Activated gamma-delta T cell (primary cell): ENCODE results near the gene BOK.
"Not testable (repeated sequence)": the region's sequence is repeated elsewhere in the genome, so short reads cannot be mapped to it uniquely, and the experiment has no call there.

ENCODE experiments used
- DNase-seq: peaks from one replicate; lab custom pipeline; 2025; lab: John Stamatoyannopoulos, UW

BOK gene

GRCh38 chr2:241556746-241557145 lies 1.8 kb upstream of the BOK start:
- no peak for DNase-seq

- DNase-seq = no peak
Measured at GRCh38 chr2:241559323-241560161, 997 bp downstream of the BOK start.

- DNase-seq = no peak
Measured at GRCh38 chr2:241560162-241560882, 1.8 kb downstream of the BOK start.

GRCh38 chr2:241560883-241561474 lies 2.4 kb downstream of the BOK start:
- DNase-seq = no peak

- DNase-seq = no peak
Measured at GRCh38 chr2:241561832-241562231, 3.3 kb downstream of the BOK start.

GRCh38 chr2:241562269-241562891 lies 3.8 kb downstream of the BOK start:
- DNase-seq = no peak

GRCh38 chr2:241563031-241563507 lies 4.5 kb downstream of the BOK start:
- no peak for DNase-seq

- DNase-seq = no peak
Measured at GRCh38 chr2:241563571-241563980, 5.0 kb downstream of the BOK start.

GRCh38 chr2:241563981-241564595 lies 5.5 kb downstream of the BOK start:
- DNase-seq = no peak

GRCh38 chr2:241564596-241565410 lies 6.3 kb downstream of the BOK start:
- no peak for DNase-seq

GRCh38 chr2:241565411-241565810 lies 6.9 kb downstream of the BOK start:
- DNase-seq = no peak

GRCh38 chr2:241566021-241566420 lies 7.5 kb downstream of the BOK start:
- DNase-seq = not testable (repeated sequence)

GRCh38 chr2:241566468-241566867 lies 7.9 kb downstream of the BOK start:
- no peak for DNase-seq

GRCh38 chr2:241567266-241567665 lies 8.7 kb downstream of the BOK start:
- DNase-seq = not testable (repeated sequence)

GRCh38 chr2:241567776-241568175 lies 9.2 kb downstream of the BOK start:
- DNase-seq = no peak

GRCh38 chr2:241568726-241569125 lies 10.2 kb downstream of the BOK start:
- no peak for DNase-seq

GRCh38 chr2:241569831-241570281 lies 11.3 kb downstream of the BOK start:
- DNase-seq = no peak

GRCh38 chr2:241570961-241571581 lies 12.5 kb downstream of the BOK start:
- no peak for DNase-seq

GRCh38 chr2:241571821-241572620 lies 13.5 kb downstream of the BOK start:
- no peak for DNase-seq
